Measurements from ENCODE around the gene SH2B3.

SH2B3 gene

GRCh38 chr12:111458546-111459172 lies 52.9 kb downstream of the SH2B3 start:
- TF ChIP-seq GATA2 (IDR thresholded peaks at IDR 0.05; ENCODE audit: low read depth, low read length), result no peak
- no peak for TF ChIP-seq GATA3 (IDR thresholded peaks at IDR 0.05; ENCODE audit: low read depth, low read length)

DNA sequence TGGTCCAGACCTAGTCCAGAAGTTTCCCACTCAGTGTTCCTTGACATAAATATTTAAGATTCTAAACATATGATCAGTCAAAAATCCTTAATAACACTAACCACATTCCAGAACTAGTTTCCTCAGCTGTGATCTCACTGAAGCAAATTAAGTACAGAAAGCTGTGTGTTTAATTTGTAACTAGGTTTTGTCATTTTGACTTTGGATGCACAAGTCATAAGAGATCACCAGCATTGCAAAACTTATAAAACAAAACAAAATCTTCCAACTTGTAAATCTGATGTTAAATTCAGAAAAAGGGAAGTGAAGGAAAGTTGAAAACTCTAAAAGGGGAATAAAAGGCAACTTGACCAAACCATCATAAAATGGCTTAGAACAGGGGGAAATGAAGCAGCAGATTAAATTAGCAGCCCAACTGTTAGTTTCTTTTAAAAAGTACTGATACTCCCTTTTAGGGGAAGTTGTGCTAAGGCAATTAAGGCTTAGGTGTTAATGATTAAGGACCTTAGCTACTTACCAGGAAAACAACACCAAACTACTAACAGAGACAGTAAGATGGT lies 56.6 kb downstream of the SH2B3 start:
- TF ChIP-seq GATA2 (IDR thresholded peaks at IDR 0.05; ENCODE audit: low read depth, low read length) (no peak), GATA3 (IDR thresholded peaks at IDR 0.05; ENCODE audit: low read depth, low read length) (no peak)

DNA sequence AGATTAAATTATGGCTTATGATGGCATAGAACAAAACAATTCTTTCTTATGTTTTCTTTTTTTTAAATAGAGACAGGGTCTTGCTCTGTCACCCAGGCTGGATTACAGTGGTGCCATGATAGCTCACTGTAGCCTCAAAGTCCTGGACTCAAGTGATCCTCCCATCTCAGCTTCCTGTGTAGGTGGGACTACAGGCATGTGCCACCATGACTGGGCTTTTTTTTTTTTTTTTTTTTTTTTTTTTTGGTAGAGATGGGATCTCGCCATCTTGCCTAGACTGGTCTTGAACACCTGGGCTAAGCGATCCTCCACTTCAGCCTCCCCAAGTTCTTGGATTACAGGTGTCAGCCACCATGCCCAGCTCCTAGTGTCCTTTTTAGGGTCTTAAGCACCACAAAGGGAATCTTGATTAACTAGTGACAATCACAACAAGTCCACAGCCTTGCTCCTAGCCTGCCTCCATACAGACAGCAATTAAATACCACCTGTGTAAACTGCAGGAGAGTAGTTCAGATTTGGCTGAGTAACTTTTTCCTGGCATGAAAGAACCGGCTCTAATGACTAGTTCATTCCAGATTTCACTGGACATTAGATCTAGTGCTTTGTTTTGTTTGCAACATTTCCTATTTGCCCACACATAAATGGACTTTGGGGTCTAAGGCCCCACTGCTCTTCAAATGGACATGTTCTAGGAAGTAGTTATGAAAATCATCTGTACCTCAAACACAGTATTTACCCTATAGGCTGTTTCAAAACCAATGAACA lies 61.6 kb downstream of the SH2B3 start:
- TF ChIP-seq GATA3 (IDR thresholded peaks at IDR 0.05; ENCODE audit: low read depth, low read length) (no peak), GATA2 (IDR thresholded peaks at IDR 0.05; ENCODE audit: low read depth, low read length) (no peak)

DNA sequence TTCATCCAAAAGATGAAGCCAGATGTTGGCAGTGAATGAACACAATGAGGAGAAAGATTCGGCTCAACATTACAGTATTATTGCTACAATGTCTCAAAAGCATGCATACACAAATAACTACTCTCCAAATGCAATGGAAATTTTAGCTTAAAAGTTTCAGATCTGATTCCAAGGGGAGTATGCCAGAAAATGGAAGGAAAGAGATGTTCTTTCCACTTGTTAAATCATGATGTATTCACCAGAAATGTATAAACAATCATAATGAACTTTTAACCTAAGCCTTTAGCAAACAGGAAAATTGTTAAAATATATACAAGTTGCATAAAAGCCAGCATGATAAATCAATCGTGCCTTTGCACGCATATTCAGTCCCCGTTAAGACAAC lies 62.1 kb downstream of the SH2B3 start:
- no peak for TF ChIP-seq GATA3 (IDR thresholded peaks at IDR 0.05; ENCODE audit: low read depth, low read length)
- no peak for TF ChIP-seq GATA2 (IDR thresholded peaks at IDR 0.05; ENCODE audit: low read depth, low read length)

- no peak for TF ChIP-seq GATA2 (IDR thresholded peaks at IDR 0.05; ENCODE audit: low read depth, low read length)
- TF ChIP-seq GATA3 (IDR thresholded peaks at IDR 0.05; ENCODE audit: low read depth, low read length), result no peak
Measured at GRCh38 chr12:111469401-111469800, 63.7 kb downstream of the SH2B3 start.

DNA sequence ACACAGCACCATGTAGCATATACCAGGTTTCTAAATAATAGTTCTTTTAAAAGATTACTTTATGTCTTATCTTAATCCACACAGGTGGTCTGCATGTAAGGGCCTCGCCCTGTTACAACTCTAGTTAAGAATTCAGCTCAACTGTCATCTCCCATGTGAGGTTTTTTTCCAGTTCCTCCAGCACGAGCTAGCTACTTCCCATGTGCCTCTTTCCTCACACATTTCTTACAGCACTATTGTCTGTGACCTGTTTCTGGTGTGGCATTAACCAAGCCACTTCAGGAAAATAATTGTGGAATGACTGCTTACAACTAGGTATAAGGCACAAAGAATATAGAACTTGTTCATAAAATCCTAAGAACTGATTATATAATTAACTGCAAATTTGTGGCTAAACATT lies 65.5 kb downstream of the SH2B3 start:
- TF ChIP-seq GATA3 (IDR thresholded peaks at IDR 0.05; ENCODE audit: low read depth, low read length), result no peak
- TF ChIP-seq GATA2 (IDR thresholded peaks at IDR 0.05; ENCODE audit: low read depth, low read length), result no peak

DNA sequence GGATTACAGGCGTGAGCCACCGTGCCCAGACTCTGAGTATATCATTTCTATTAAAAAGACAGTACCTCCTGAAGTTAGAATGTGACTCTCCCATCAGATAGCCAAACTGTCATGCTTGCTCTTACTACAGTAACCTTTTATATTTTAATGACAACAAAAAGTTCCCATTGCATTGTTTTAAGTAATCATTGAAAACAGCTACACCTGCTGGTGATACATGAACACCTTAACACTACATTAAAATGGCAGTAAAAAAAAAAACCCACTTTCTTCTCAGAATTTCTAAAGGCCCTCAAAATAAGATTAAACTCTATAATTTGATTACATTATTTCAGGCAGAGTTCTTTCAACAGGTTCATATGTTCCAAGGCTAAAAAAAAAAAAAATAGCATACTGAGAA lies 76.7 kb downstream of the SH2B3 start:
- no peak for TF ChIP-seq GATA3 (IDR thresholded peaks at IDR 0.05; ENCODE audit: low read depth, low read length)
- no peak for TF ChIP-seq GATA2 (IDR thresholded peaks at IDR 0.05; ENCODE audit: low read depth, low read length)

- TF ChIP-seq GATA2 (IDR thresholded peaks at IDR 0.05; ENCODE audit: low read depth, low read length) (no peak), GATA3 (IDR thresholded peaks at IDR 0.05; ENCODE audit: low read depth, low read length) (no peak)
Measured at GRCh38 chr12:111488271-111488670, 82.5 kb downstream of the SH2B3 start.

DNA sequence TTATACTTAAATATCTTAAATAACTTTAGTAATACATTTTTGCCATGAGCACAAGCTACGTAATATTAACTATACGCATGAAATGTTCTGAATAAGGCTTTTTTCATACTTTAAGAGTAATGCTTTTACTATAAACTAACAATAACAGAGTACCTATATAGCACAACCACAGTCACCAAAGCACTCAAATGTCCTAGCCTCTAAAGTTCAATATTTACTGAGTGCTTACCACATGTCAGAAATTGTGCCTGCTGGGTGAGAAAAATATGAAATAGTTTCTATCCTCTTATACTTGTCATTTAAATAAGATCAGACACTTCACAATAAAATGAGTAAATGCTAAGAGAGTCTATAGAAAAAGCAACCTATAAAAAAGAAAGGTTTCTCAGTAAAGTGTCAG lies 83.1 kb downstream of the SH2B3 start:
- TF ChIP-seq GATA2 (IDR thresholded peaks at IDR 0.05; ENCODE audit: low read depth, low read length) (no peak), GATA3 (IDR thresholded peaks at IDR 0.05; ENCODE audit: low read depth, low read length) (no peak)

DNA sequence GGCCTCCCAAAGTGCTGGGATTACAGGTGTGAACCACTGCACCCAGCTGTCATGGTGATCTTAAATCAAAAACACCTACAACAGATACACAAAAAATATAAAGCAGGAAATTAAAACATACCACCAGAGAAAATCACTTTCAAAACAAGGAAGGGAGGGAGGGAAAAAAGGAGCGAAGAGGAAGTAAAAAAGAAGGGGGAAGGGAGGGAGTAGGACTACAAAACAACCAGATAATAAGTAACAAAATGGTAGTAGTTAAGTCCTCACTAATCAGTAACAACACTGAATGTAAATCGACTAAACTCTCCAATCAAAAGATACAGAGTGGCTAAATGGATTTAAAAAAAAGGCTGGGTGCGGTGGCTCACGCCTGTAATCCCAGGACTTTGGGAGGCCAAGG lies 89.0 kb downstream of the SH2B3 start:
- TF ChIP-seq GATA2 (IDR thresholded peaks at IDR 0.05; ENCODE audit: low read depth, low read length), result no peak
- TF ChIP-seq GATA3 (IDR thresholded peaks at IDR 0.05; ENCODE audit: low read depth, low read length), result no peak
